Pancreas (tissue), 10 donors: ENCODE measurements around the gene MANBA. TPM values are rescaled to one million over a fixed set of nuclear protein-coding genes. Genes with fewer than 3 reads are reported as not detected.

Source experiments
- ATAC-seq, 4 donors: fragments of 200-7000 bp; cut with Tn5 transposase; one replicate each; pipeline versions ENCODE4 v1.8.0 to v1.9.1; 2020; ENCODE audit warnings: mild to moderate bottlenecking in 4 of 4, moderate library complexity in 4 of 4
- DNase-seq, 6 donors: peaks; one replicate each; pipeline ENCODE4 v3.0.0-alpha.2; 2020
- FAIRE-seq: peaks from 2 replicates; lab custom pipeline; 2012; peaks lifted over from hg19 to GRCh38; lab: Jason Lieb, UNC
- H3K27ac ChIP-seq, 4 donors: fragments of 200-600 bp; sonication (generic); 1 replicate in 3 of 4; 2 replicates in 1 of 4; pipeline versions ENCODE4 v1.5.0 to v1.8.0; 2020
- H3K27me3 ChIP-seq, 4 donors: fragments of 200-600 bp; one replicate each; pipeline ENCODE4 v1.8.0; 2021
- H3K36me3 ChIP-seq, 3 donors: fragments of 200-600 bp; sonication (generic) in 1 of 3; one replicate each; pipeline versions ENCODE4 v1.5.0 to v1.8.0; 2020 to 2021
- H3K4me1 ChIP-seq, 3 donors: fragments of 200-600 bp; one replicate each; pipeline ENCODE4 v1.8.0; 2021
- H3K4me3 ChIP-seq, 4 donors: fragments of 200-600 bp; sonication (generic) in 2 of 4; one replicate each; pipeline versions ENCODE4 v1.5.0 to v1.8.0; 2020 to 2021
- H3K9me3 ChIP-seq, 4 donors: fragments of 200-600 bp; one replicate each; pipeline ENCODE4 v1.8.0; 2021
- CTCF ChIP-seq, 4 donors: fragments of 200-600 bp; sonication (generic) in 3 of 4; IDR thresholded peaks; one replicate each; pipeline versions ENCODE4 v1.5.0 to v1.8.0; 2021; ENCODE audit warnings: antibody characterized with exemption in 4 of 4
- WGBS, 2 donors: extraction: QIAGEN DNeasy Blood & Tissue Kit; methylation state at CpG; one replicate each; pipeline ENCODE4 v1.1.7; 2013; 5-methylcytosine and 5-hydroxymethylcytosine counted together
- intact Hi-C, 3 donors: fragments of 100-400 bp; cut with DNase I; formaldehyde crosslinking; loops; one replicate each; pipeline versions ENCODE4 v1.11.1 to v1.14.2; 2022
- polyA plus RNA-seq, 2 donors: library from polyadenylated mRNA; stranded (reverse); fragments of 200-250 nt; gene quantifications; one replicate each; pipeline ENCODE4 v1.2.3, GENCODE V29; 2013
- total RNA-seq, 6 donors: library from RNA; stranded (reverse); fragmentation: NEBNext Ultra II Directional in 4 of 6; extraction: Animal tissue kit (Norgen Biotek cat#: 25700) in 4 of 6; gene quantifications; one replicate each; pipeline versions ENCODE4 v1.2.1 to v1.2.4, GENCODE V29; 2021 to 2023
- donor health status: healthy with polysubstance abuse.
- donor health status: DM: no; HTN: no; CAD: no; lungs with moderate emphysema.
- donor health status: DM: no; HTN: no; CAD: no.
- donor health status: control.
- donor health status: control.
- donor health status: Bipolar disorder and iron deficiency.
- donor health status: DM: yes; HTN: yes; CAD: no.
- donor health status: DM: no; HTN: no; CAD: no.
- donor health status: DM: no; HTN: no; CAD: no.
- donor health status: DM: yes; HTN: yes; CAD: no.

Gene MANBA
- total and polyA plus RNA-seq, 8 donors: 7.8 to 22.0 (median 10.7) TPM

- no peaks in the 10 kb centered on the region for H3K4me1 ChIP-seq
- intact Hi-C loops: no loop called here
- H3K36me3 ChIP-seq: no peaks in the 10 kb centered on the region
- ATAC-seq (no peak), FAIRE-seq (no peak), DNase-seq (no peak)
- WGBS, 2 donors: 91 to 92% methylated on average over 3 of the region's 3 CpGs
- H3K27me3 ChIP-seq: no peaks in the 10 kb centered on the region
- no peak for TF ChIP-seq CTCF (IDR thresholded peaks at IDR 0.05)
- no peak overlapping the region for H3K27ac ChIP-seq
- H3K9me3 ChIP-seq: no peaks in the 10 kb centered on the region
- no peak overlapping the region for H3K4me3 ChIP-seq
These were observed 27.2 kb upstream of the MANBA start for GRCh38 chr4:102787944-102788343.

- no peak for FAIRE-seq
- intact Hi-C loops: no loop called here
- no peak for ATAC-seq
- no peak overlapping the region for H3K27ac ChIP-seq
- H3K36me3 ChIP-seq: no peaks in the 10 kb centered on the region
- no peaks in the 10 kb centered on the region for H3K27me3 ChIP-seq
- no peak for DNase-seq
- H3K4me3 ChIP-seq: no peak overlapping the region
- no peaks in the 10 kb centered on the region for H3K4me1 ChIP-seq
- TF ChIP-seq CTCF (IDR thresholded peaks at IDR 0.05): no peak
- 94% methylated on average over 7 of the region's 7 CpGs for WGBS, 2 donors
- no peaks in the 10 kb centered on the region for H3K9me3 ChIP-seq
These were observed 26.5 kb upstream of the MANBA start for GRCh38 chr4:102787096-102787881.

- no peak for FAIRE-seq
- WGBS, 2 donors: 15 to 17% methylated on average over 1 of the region's 1 CpG
- H3K9me3 ChIP-seq: no peaks in the 10 kb centered on the region
- TF ChIP-seq CTCF (IDR thresholded peaks at IDR 0.05): no peak
- no peaks in the 10 kb centered on the region for H3K36me3 ChIP-seq
- no peaks in the 10 kb centered on the region for H3K27me3 ChIP-seq
- intact Hi-C loops: no loop called here
- no peak for ATAC-seq
- H3K27ac ChIP-seq: no peak overlapping the region
- H3K4me1 ChIP-seq: no peaks in the 10 kb centered on the region
- DNase-seq: no peak
- H3K4me3 ChIP-seq: no peak overlapping the region
These were observed 25.5 kb upstream of the MANBA start for GRCh38 chr4:102786279-102786678.

- H3K9me3 ChIP-seq: no peaks in the 10 kb centered on the region
- H3K27me3 ChIP-seq: no peaks in the 10 kb centered on the region
- TF ChIP-seq CTCF (IDR thresholded peaks at IDR 0.05): no peak
- ATAC-seq: no peak
- 88 to 94% methylated on average over 2 of the region's 2 CpGs for WGBS, 2 donors
- no peak for FAIRE-seq
- no peak for DNase-seq
- intact Hi-C loops: no loop called here
- no peaks in the 10 kb centered on the region for H3K36me3 ChIP-seq
- no peak overlapping the region for H3K4me3 ChIP-seq
- H3K4me1 ChIP-seq: no peaks in the 10 kb centered on the region
- H3K27ac ChIP-seq: no peak overlapping the region
These were observed 22.2 kb upstream of the MANBA start for GRCh38 chr4:102783006-102783405.

GRCh38 chr4:102781570-102781969, 20.8 kb upstream of the MANBA start:
- Histone ChIP-seq H3K27me3 (no peaks in the 10 kb centered on the region), H3K9me3 (no peaks in the 10 kb centered on the region), H3K27ac (no peak overlapping the region), H3K4me1 (no peaks in the 10 kb centered on the region), H3K4me3 (no peak overlapping the region), H3K36me3 (no peaks in the 10 kb centered on the region)
- intact Hi-C loops: no loop called here
- no peak for ATAC-seq
- no peak for FAIRE-seq
- 75 to 89% methylated on average over 1 of the region's 1 CpG for WGBS, 2 donors
- no peak for TF ChIP-seq CTCF (IDR thresholded peaks at IDR 0.05)
- DNase-seq: no peak
